ENCODE results near the gene SYT12. TPM values are rescaled to one million over a fixed set of nuclear protein-coding genes. Genes with fewer than 3 reads are reported as not detected.

Gene SYT12
- total RNA-seq, 1 experiment from 2014 or later = 4.8 TPM

GRCh38 chr11:67076202-67076601 is 53.3 kb downstream of the SYT12 start:
- Histone ChIP-seq H3K9me2 (replicated peaks; ENCODE audit: low read length) (no peaks in the 10 kb centered on the region), H3K4me3 (ENCODE audit: low read length) (no peak overlapping the region), H3K79me2 (ENCODE audit: low read length) (no peaks in the 10 kb centered on the region), H2AFZ (ENCODE audit: low read length) (no peak overlapping the region), H3F3A (ENCODE audit: low read length, unreplicated experiment) (no peaks in the 10 kb centered on the region), H3K36me3 (ENCODE audit: low read depth, low read length) (no peaks in the 10 kb centered on the region), H3K9ac (ENCODE audit: low read length) (no peak overlapping the region), H3K4me2 (ENCODE audit: low read length) (no peak overlapping the region), H3K9me3 (ENCODE audit: low read length) (no peaks in the 10 kb centered on the region), H3K4me1 (ENCODE audit: insufficient read depth, low read length) (peaks cover 13% of the 10 kb centered on the region), H3K27ac (ENCODE audit: low read length) (no peak overlapping the region), H3K27me3 (ENCODE audit: low read length) (no peaks in the 10 kb centered on the region), H4K20me1 (ENCODE audit: low read length) (no peaks in the 10 kb centered on the region)
- POLR2A ChIA-PET (ENCODE audit: unreplicated experiment) = no interaction called here
- CTCF ChIA-PET = no interaction called here
- intact Hi-C loops (cut with micrococcal nuclease) = no loop called here
- no peak for DNase-seq
- BruUV-seq (replicated peaks) = no TSS peak
- TF ChIP-seq EZH2 (IDR thresholded peaks at IDR 0.05; ENCODE audit: low read length, unreplicated experiment) = no peak
- TF ChIP-seq CTCF (conservative IDR thresholded peaks at IDR 0.05; ENCODE audit: low read depth, low read length) = no peak
- TF ChIP-seq EZH2phosphoT487 (IDR thresholded peaks at IDR 0.05; ENCODE audit: borderline replicate concordance, low read length) = no peak
- no peak for ATAC-seq

GRCh38 chr11:67079065-67079705 is 56.3 kb downstream of the SYT12 start:
- no peak for DNase-seq
- H3K9ac ChIP-seq (ENCODE audit: low read length) = no peak overlapping the region
- no TSS peak for BruUV-seq (replicated peaks)
- H3K27me3 ChIP-seq (ENCODE audit: low read length) = no peaks in the 10 kb centered on the region
- no peak overlapping the region for H3K4me2 ChIP-seq (ENCODE audit: low read length)
- no peaks in the 10 kb centered on the region for H3K9me2 ChIP-seq (replicated peaks; ENCODE audit: low read length)
- peaks cover 19% of the 10 kb centered on the region for H3K4me1 ChIP-seq (ENCODE audit: insufficient read depth, low read length)
- H2AFZ ChIP-seq (ENCODE audit: low read length) = no peak overlapping the region
- TF ChIP-seq CTCF (conservative IDR thresholded peaks at IDR 0.05; ENCODE audit: low read depth, low read length) = no peak
- TF ChIP-seq EZH2 (IDR thresholded peaks at IDR 0.05; ENCODE audit: low read length, unreplicated experiment) = no peak
- TF ChIP-seq EZH2phosphoT487 (IDR thresholded peaks at IDR 0.05; ENCODE audit: borderline replicate concordance, low read length) = no peak
- no peaks in the 10 kb centered on the region for H3K79me2 ChIP-seq (ENCODE audit: low read length)
- no peaks in the 10 kb centered on the region for H3F3A ChIP-seq (ENCODE audit: low read length, unreplicated experiment)
- 0 out of 2 replicates have a peak overlapping the region, but pooled peaks have one; percentile 9 for H3K27ac ChIP-seq (ENCODE audit: low read length)
- H3K4me3 ChIP-seq (ENCODE audit: low read length) = no peak overlapping the region
- no peaks in the 10 kb centered on the region for H3K36me3 ChIP-seq (ENCODE audit: low read depth, low read length)
- no peaks in the 10 kb centered on the region for H4K20me1 ChIP-seq (ENCODE audit: low read length)
- ATAC-seq = peak; percentile 11; the same call in 1 of the 2 replicates
- intact Hi-C loops (cut with micrococcal nuclease) = no loop called here
- H3K9me3 ChIP-seq (ENCODE audit: low read length) = no peaks in the 10 kb centered on the region
- ChIA-PET CTCF (no interaction called here), POLR2A (ENCODE audit: unreplicated experiment) (interaction anchor here (0.6 kb wide), 1 partner anchor 24 kb away, joined by 9 read pairs; no protein-coding TSS in a partner anchor)

Data from PC-3 (cell line).